ENCODE results near the gene OGFOD3. TPM values are rescaled to one million over a fixed set of nuclear protein-coding genes. Genes with fewer than 3 reads are reported as not detected.

Gene OGFOD3
- total and polyA plus RNA-seq, 2 donors from 2014 or later = 27.8 to 36.1 TPM

DNA sequence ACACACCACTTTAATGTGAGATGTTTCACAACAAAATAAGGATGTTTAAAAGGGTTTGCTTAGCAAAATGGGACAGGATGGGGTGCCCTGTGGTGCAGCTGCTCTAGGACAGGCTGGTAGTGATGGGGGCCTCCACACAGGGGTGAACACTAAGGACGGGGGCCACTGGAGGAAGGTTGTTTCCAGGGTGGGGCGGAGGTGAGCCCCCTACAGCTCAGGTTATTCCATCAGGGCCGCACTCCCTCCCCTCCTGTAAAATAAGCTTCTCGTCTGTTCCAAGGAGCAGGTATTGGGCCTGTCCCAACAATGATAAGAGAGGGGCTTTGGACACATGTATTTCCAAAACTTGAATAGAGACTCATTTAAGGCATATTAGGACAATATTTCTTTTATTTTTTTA, 2.1 kb downstream of the OGFOD3 start:
- Histone ChIP-seq H3K4me1 (ENCODE audit: control insufficient read depth in 2 of 3, insufficient read depth in 2 of 3, low read depth in 1 of 3, low read length in 3 of 3) (peaks cover 0 to 9% (median 2%) of the 10 kb centered on the region in 3 donors), H3K27me3 (ENCODE audit: control insufficient read depth, insufficient read depth, low read length) (no peaks in the 10 kb centered on the region), H3K9me3 (ENCODE audit: control insufficient read depth in 2 of 3, insufficient read depth in 1 of 3, low read length in 3 of 3) (no peaks in the 10 kb centered on the region), H3K4me3 (ENCODE audit: low read length in 3 of 3) (no peak overlapping the region), H3K27ac (ENCODE audit: low read depth in 2 of 2, low read length in 2 of 2) (no peak overlapping the region), H3K9ac (ENCODE audit: low read length in 3 of 3) (no peak overlapping the region), H3K36me3 (ENCODE audit: control insufficient read depth in 2 of 3, insufficient read depth in 3 of 3, low read length in 3 of 3) (peaks cover 0 to 2% (median 0%) of the 10 kb centered on the region in 3 donors)
- DNase-seq = peak in 1 of 5 donors; percentile 34
- intact Hi-C loops (cut with DNase I) = no loop called here
- FAIRE-seq = no peak
- TF ChIP-seq, protein P1, sequence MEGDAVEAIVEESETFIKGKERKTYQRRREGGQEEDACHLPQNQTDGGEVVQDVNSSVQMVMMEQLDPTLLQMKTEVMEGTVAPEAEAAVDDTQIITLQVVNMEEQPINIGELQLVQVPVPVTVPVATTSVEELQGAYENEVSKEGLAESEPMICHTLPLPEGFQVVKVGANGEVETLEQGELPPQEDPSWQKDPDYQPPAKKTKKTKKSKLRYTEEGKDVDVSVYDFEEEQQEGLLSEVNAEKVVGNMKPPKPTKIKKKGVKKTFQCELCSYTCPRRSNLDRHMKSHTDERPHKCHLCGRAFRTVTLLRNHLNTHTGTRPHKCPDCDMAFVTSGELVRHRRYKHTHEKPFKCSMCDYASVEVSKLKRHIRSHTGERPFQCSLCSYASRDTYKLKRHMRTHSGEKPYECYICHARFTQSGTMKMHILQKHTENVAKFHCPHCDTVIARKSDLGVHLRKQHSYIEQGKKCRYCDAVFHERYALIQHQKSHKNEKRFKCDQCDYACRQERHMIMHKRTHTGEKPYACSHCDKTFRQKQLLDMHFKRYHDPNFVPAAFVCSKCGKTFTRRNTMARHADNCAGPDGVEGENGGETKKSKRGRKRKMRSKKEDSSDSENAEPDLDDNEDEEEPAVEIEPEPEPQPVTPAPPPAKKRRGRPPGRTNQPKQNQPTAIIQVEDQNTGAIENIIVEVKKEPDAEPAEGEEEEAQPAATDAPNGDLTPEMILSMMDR (IDR thresholded peaks at IDR 0.05; ENCODE audit: borderline replicate concordance, extremely low read depth, insufficient read depth) = no peak

DNA sequence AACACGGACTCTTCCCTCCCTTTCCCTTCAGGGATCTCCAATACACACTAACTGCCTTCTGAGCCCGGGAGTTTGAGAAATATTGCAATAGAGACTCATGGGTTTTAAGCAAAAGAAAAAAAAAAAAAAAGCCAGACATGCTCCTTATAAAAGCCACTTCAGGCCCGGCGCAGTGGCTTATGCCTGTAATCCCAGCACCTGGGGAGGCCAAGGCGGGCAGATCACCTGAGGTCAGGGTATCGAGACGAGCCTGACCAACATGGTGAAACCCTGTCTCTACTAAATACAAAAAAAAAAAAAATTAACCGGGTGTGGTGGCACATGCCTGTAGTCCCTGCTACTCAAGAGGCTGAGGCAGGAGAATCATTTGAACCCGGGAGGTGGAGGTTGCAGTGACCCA, 2.6 kb downstream of the OGFOD3 start:
- peaks cover 0 to 2% (median 0%) of the 10 kb centered on the region in 3 donors for H3K36me3 ChIP-seq (ENCODE audit: control insufficient read depth in 2 of 3, insufficient read depth in 3 of 3, low read length in 3 of 3)
- H3K27ac ChIP-seq (ENCODE audit: low read depth in 2 of 2, low read length in 2 of 2) = no peak overlapping the region
- peak in 1 of 5 donors; percentile 65 for DNase-seq
- no peak overlapping the region for H3K9ac ChIP-seq (ENCODE audit: low read length in 3 of 3)
- H3K4me1 ChIP-seq (ENCODE audit: control insufficient read depth in 2 of 3, insufficient read depth in 2 of 3, low read depth in 1 of 3, low read length in 3 of 3) = peaks cover 0 to 9% (median 2%) of the 10 kb centered on the region in 3 donors
- intact Hi-C loops (cut with DNase I) = no loop called here
- no peaks in the 10 kb centered on the region for H3K27me3 ChIP-seq (ENCODE audit: control insufficient read depth, insufficient read depth, low read length)
- TF ChIP-seq, protein P1 (IDR thresholded peaks at IDR 0.05; ENCODE audit: borderline replicate concordance, extremely low read depth, insufficient read depth) = no peak
- FAIRE-seq = no peak
- no peaks in the 10 kb centered on the region for H3K9me3 ChIP-seq (ENCODE audit: control insufficient read depth in 2 of 3, insufficient read depth in 1 of 3, low read length in 3 of 3)
- H3K4me3 ChIP-seq (ENCODE audit: low read length in 3 of 3) = no peak overlapping the region

GRCh38 chr17:82415336-82415735, 3.0 kb downstream of the OGFOD3 start:
- peaks cover 0 to 9% (median 2%) of the 10 kb centered on the region in 3 donors for H3K4me1 ChIP-seq (ENCODE audit: control insufficient read depth in 2 of 3, insufficient read depth in 2 of 3, low read depth in 1 of 3, low read length in 3 of 3)
- H3K27me3 ChIP-seq (ENCODE audit: control insufficient read depth, insufficient read depth, low read length) = no peaks in the 10 kb centered on the region
- TF ChIP-seq, protein P1 (IDR thresholded peaks at IDR 0.05; ENCODE audit: borderline replicate concordance, extremely low read depth, insufficient read depth) = no peak
- DNase-seq (peak in 1 of 5 donors; percentile 73), FAIRE-seq (no peak)
- H3K27ac ChIP-seq (ENCODE audit: low read depth in 2 of 2, low read length in 2 of 2) = no peak overlapping the region
- no peak overlapping the region for H3K4me3 ChIP-seq (ENCODE audit: low read length in 3 of 3)
- peaks cover 0 to 2% (median 0%) of the 10 kb centered on the region in 3 donors for H3K36me3 ChIP-seq (ENCODE audit: control insufficient read depth in 2 of 3, insufficient read depth in 3 of 3, low read length in 3 of 3)
- intact Hi-C loops (cut with DNase I) = no loop called here
- no peak overlapping the region for H3K9ac ChIP-seq (ENCODE audit: low read length in 3 of 3)
- no peaks in the 10 kb centered on the region for H3K9me3 ChIP-seq (ENCODE audit: control insufficient read depth in 2 of 3, insufficient read depth in 1 of 3, low read length in 3 of 3)
